Stimulated activated CD4-positive, alpha-beta T cell treated with anti-CD3 and anti-CD28 coated beads, Interleukin-12 subunit alpha, Interleukin-12 subunit beta, amount 100 ng/mL, for 48 hours (primary cell): Measurements from ENCODE around the gene LRRK1.

Source experiments
- DNase-seq, 3 donors: peaks; one replicate each; pipeline ENCODE4 v3.0.0-alpha.2; 2020; ENCODE audit warnings: low read depth in 2 of 3, low spot score in 1 of 3

LRRK1 gene

GRCh38 chr15:100909989-100910955, 8.9 kb upstream of the LRRK1 start:
- no peak for DNase-seq

DNA sequence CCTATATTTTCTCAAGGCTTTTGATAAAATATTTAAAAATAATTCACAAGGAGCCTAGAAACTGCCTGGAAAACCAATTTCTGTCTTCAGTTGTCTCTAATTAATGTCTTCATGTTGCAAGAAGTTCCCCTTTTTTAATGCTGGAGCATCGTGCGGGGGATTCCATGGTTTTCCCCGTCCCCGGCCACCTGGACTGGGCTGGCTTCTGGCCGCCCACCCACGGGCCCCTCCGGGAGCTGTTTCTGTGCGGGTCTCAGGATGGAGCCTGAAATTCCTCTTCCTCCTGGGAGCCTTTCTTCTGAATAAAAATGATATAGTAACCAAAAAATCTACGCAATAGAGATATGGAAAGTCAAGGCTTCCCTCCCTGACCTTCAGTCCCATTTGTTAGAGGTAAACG, 8.1 kb upstream of the LRRK1 start:
- DNase-seq, result no peak

- DNase-seq, result no peak
Observed at GRCh38 chr15:100913961-100914360, 5.2 kb upstream of the LRRK1 start.

DNA sequence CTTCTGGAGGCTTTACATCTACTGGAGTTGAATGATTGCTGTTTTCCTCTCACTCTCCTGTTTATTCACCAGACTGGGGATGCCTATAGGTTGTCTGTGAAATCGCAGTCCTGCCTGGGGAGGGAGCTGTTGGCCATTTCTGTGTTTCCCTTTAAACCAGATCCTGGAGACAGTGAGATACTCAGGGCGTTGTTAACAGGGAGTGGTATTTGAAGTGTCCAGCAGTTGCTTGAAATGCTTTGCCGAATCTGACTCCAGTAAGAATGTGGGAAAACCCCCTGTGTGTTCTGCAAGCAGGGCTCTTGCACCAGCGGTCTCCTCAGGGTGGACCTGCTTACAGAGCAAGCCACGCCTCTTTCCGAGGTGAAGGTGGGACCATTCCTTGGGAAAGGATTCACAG, 4.3 kb upstream of the LRRK1 start:
- DNase-seq, result no peak

DNA sequence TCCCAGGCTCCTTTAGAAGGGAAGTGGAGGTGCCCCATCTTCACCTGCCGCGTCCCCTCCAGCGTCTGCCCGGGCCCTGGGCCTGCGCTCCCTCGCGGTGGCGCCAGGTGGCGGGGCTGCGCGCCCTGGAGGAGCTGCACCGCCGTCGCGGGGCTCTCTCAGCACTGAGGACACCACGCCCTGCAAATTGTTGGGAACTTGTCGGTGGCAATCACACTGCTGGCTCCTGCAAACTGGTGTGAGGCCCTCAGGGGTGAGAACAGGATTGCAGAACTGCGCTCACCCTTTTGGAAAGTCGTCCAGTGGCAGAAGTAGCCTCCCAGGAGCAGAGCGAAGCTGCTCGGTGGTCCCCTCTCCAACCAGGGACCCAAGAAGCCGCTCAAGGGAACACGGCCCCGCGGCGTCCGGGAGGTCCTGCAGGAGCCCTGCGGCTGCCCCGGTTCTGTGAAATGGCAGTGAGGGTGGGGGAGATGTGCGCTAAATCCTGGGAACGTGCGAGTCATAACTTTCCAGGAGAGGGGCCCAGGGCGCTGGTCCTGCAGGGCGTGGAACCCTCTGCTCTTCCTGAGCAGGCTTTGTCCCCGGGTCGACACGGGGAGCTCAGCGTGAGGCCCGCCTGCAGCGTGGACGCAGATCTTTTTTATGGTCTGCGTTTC, 995 bp upstream of the LRRK1 start:
- DNase-seq, result peak; percentile 52 to 64 (median 57)

DNA sequence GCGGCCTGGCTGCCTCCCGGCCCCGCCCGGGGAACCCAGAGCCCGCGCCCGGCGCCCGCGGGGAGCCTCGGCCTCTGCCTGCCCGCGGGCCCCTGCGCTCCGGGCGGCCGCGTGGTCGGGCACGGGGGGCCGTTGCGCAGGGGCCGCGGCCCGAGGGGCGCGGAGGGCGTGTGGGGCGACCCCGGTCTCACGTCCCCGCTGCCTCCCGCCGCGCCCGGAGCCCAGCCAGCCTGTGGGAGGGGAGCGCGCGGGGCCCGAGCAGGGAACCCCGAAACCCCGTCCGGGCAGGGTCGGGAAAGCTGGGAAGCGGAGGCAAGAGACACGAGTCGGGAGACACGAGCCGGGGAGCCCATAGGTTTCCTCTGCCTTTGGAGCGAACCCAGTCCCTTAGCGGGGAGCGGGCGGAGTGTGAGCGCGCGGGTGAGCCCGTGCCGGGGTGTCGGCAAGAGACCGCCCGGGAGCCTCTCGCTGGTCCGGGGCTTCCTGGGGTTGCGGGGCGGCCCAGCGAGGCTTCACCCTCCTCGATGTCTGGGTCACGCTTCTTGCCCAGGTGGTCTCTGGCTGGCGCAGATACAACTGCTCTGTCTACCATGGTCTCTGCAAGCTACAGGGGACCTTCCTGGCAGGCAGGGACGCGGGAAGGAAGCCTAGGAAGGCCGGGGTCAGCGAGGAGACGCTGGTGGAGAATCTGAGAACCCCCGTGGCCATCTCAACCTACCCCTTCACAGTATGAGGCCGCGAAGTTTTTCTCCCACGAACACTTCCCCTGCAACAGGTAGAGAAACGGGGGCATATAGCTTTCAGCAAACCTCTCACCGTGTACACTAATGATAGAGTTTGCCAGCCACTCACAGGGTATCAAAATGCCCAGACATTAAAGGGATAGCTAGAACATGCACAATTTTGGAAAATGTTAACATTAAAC, 586 bp downstream of the LRRK1 start:
- peak in 1 of 3 donors; percentile 8 for DNase-seq

GRCh38 chr15:100920516-100921135, 1.5 kb downstream of the LRRK1 start:
- DNase-seq, result no peak

DNA sequence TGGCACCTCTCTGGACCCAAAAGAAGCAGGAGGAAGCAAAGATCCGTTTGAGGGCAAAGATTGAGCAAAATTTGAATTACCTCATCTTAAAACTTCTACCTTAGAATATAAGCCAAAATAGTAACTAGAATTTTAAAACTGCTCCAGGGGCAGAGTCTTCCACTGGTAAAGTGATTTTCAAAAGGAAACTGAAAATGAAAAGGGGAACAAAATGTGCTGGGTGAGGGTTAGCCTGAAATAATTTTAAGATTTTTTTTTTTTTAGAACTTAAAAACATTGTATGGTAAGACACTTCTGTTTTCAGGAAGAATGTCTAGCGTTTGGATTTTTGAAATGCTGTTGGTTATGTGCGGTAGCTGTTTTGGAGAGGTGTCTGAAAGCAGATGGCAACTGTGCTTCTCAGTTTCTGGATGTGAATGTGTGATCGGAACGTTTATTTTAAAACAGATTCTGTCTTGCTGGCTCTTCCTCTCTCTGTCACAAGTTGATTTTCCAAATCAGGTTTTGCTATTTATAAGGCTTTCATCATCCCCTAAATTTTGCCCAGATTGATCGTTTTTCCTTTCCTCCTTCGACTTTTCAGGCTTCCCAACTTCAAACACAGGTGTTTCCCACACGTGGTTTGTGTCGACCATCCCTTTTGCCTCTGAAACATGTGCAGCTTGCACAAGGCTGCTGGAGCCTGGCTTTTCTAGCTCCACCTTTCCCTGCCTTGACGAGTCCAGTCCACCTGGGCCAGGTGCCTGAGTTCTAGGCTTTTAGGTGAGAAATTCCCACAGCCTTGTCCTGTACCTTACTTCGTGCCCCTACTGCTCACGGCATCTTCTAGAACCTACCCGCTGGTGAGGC, 3.3 kb downstream of the LRRK1 start:
- DNase-seq, result no peak

GRCh38 chr15:100923076-100923475, 3.9 kb downstream of the LRRK1 start:
- DNase-seq, result no peak

GRCh38 chr15:100923902-100924301, 4.7 kb downstream of the LRRK1 start:
- no peak for DNase-seq

DNA sequence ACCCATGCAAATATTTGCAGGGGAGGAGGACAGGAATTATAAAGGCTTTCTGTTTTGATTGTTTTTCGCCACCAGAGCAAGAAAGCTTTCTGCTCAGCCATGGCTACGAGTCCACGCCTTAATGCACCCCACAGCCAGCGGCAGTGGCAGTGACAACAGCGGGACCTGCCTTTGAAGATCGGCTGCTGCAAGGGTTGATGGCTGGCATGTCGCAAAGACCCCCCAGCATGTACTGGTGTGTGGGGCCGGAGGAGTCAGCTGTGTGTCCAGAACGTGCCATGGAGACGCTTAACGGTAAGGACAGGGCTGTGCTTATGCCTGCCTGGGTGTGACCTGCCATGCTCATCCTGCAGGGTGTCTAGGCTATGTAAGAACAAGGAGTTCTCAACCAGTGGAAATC, 5.3 kb downstream of the LRRK1 start:
- no peak for DNase-seq

GRCh38 chr15:100925480-100925879, 6.3 kb downstream of the LRRK1 start:
- no peak for DNase-seq

DNA sequence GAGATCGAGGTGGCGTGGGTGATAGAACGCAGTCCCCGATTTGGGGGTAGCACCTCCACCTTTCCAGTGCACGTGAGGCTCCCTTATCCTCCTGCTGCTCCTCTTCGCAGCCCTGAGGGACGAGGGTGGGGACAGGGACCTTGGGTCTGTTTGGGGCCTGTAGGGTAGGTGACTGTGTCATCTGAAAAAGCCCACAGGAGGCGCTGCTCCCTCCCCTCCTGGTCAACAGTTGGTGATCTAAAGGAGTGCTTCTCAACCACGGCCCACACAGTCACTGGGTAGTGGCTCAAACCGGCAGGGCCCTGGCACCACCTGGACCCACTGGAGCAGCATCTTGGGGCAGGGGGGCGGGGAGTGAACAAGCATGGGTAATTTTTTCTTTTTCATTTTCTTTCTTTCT, 7.1 kb downstream of the LRRK1 start:
- DNase-seq, result no peak

DNA sequence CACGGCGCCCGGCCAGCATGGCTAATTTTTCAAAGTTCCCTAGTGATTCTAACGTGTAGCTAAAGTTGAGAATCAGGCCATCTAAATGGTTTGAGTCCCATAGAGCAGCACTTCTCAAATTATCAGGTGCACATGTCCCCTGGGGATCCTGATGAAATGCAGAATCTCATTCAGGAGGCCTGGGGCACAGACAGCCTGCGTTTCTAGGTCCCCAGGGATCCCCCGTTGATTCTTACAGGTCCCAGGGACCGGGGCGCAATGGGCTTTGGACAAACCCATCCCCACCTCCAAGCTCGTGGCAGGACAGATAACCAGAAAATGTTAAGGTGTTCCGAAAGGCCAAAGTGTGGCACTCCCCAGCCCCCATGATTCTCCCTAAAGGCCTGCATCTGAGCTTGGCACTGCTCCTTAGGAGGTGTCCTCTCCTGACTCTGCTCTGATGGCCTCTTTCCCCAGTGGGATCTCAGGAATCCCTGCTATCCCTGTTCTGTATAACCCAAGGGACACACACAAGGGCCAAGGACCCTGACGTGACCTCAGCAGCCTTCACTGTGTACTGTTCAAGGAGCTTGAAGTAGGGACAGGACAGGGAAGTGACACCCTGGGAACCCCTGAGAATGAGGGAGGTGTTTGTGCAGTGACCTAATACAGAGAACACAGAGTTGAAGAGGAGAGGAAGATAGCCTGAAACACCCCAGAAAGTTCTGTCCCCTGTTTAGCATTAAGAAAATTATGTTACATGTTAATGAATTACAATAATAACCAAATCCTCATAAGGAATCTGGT, 8.0 kb downstream of the LRRK1 start:
- DNase-seq, result no peak

GRCh38 chr15:100928632-100929280, 9.6 kb downstream of the LRRK1 start:
- DNase-seq, result no peak

- no peak for DNase-seq
Observed at GRCh38 chr15:100929641-100930042, 10.5 kb downstream of the LRRK1 start.

DNA sequence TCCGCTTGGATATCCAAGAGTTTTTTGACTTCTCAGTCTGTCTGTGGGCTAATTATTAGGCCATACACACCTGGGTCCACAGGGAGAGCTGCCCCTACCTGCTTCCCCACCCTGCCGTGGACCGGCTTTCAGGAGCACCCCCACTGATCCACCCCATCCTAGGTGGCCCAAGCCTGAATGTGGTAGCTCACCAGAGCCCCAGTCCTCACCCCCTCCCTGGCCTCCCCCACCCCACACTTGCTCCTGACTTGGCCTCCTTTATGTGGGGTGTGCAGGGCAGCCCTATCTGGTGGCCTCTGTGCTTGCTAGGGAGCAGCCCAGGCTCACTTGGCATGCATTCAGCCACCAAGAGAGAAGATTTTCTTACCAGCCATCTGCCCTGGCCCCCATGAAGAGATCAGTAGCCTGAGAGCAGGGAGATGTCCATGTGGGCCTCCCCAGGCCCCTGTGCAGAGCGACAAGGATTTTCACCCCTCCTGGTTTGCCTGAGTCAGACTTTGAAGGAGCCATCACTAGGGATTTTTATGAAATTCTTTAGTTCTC, 11.2 kb downstream of the LRRK1 start:
- no peak for DNase-seq

DNA sequence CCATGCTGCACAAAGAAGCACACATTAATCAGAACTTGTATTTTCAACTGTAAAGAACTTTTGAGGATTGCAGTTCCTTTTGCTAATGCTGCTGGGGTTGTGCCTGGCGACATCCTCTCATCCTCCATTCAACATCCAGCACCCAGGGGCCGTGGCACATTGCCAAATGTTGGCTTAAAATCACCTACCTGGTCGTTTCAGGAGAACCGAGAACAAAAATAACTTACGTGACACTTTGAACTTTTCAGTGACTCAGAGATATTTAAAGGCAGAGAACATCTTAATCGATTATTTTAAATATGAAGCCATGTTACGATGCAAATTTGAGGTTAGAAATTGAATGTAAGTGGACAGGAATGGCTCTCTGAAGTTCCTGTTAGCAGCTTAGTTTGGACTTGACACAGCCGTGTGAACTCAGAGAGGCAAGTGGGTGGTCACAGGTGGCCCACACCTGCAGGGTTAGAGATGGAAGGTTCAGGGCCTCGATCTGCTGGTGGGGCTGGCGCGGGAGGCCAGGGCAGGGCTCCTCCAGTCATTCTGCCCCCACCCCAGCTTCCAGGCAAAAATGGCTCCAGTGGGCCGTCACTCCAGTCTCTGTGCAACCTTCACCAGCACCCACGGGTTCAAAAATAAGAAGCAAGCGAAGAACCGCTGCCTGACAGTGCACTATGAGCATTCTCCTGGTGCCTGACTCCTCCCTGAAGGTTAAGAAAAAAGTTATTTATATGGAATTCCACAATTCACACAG, 12.2 kb downstream of the LRRK1 start:
- DNase-seq, result no peak
